Stimulated activated CD4-positive, alpha-beta T cell treated with anti-CD3 and anti-CD28 coated beads, Interleukin-4, amount 100 ng/mL, for 48 hours (primary cell): ENCODE results near the gene RAB3C.
A peak's percentile ranks its signal among the peaks of the same experiment; 100 is the strongest.

Experiments used
- DNase-seq, 2 donors: peaks; one replicate each; pipeline ENCODE4 v3.0.0-alpha.2; 2020; ENCODE audit warnings: low read depth in 2 of 2

Gene RAB3C

DNA sequence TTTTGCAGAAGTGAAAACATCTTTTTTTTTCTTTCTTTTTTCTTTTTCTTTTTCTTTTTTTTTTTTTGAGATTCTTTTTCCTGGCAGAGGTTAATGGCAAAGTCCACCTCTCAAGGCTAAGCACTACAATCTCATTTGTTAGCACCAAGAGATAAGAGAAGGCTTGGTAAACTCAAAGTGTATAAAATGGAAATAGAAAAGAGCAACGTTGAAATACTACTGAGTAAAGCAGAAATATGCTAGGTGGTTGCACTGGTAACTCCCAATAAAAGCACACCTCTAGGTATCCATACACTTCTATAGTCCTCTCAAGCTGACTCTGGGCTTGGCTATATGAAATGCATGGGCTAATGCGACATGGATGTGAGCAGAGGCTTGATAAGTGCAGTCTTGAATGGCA is 188.9 kb downstream of the RAB3C start:
- no peak for DNase-seq

DNA sequence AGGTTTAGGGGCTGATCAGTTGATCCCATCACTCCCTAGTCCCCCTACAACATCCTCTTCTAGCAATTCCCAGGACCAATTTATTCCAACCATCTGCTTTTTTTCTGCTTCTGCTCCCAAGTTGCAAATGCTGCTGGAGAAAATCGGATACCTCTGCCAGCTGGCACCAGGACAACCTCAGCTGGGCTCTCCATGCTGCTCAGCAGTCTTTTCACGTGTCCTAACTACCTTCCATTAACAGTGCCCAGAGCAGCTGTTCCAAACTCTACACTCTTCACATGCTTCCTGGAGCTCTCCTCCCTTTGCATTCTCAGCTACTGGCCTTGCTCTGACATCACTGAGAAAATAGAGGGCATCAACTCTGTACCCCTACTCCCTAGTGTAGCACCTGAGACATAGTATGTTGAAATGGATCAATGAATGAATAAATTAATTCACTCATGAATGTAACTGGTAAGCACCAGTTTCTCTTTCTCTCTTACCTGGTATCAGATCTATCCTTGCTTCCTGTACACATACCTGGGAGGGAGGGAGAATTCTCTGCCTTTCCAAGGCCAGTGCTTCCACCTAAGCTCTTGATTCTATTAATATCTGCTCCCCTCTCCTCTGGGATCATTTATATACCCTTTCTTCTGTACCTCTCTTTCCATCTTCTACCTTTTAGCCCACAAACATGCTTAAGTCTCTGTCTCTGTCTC is 191.0 kb downstream of the RAB3C start:
- DNase-seq: no peak

- DNase-seq: no peak
These were observed 192.1 kb downstream of the RAB3C start for GRCh38 chr5:58774937-58775336.

DNA sequence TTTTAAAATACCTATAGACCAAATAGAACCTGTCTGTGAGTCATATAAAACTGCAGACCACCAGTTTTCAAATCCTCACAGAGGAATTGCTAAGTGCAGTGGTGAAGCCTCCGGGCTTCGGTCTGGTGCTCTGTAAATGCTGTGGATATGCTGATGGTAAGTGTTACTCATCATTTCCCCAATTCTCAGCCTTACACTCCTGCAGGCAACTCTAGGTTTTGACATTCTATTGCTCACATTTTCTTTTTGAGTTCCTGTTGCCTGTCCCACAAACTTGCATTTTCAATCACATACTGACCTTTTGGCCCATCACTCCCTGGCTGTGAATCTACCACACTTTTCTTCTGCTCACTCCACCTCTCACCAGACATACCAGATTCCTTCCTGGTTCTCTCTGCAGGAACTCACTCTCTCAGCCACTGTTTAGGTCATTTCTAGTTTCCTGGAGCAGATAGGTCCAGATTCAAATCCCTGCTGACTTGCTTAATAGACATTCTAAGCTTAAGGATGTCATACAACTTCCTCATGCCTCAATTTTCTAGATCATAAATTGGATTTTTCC is 192.9 kb downstream of the RAB3C start:
- DNase-seq: no peak

DNA sequence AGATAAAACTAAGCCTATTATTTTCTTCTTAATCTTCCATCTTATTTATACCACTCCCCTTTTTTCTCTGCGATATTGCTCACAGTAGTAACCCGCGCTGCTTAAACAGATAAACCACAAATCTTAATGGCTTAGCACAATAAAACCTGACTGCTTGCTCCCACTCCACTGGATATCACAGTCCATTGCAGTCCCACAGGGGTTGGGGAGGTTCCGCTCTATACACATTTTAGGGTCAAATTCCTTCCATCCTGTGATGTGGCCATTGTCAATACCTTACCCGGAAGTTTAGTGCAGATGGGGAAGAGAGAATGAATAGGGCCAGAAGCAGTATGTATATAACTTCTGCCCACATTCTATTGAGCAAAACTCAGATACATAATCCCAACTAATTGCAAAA is 193.7 kb downstream of the RAB3C start:
- no peak for DNase-seq

GRCh38 chr5:58778888-58779287 is 196.0 kb downstream of the RAB3C start:
- no peak for DNase-seq

DNA sequence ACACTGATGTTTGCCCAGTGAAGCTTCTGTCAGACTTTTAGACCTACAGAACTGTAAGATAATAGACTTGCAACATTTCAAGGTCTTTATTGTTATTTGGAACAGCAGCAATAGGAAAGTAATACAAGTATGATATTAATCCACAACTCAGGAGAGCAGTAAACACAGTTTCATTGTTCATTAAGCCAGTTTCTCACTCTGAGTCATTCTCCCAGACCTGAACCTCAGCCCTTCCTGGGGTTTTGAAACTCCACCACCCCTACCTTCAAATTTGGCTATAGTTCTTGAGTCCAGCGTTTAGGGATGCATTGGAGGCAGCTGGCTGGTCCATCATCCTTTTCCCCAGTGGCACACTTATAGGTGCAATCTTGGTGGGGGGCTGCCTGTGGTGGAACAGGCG is 203.2 kb downstream of the RAB3C start:
- no peak for DNase-seq

DNA sequence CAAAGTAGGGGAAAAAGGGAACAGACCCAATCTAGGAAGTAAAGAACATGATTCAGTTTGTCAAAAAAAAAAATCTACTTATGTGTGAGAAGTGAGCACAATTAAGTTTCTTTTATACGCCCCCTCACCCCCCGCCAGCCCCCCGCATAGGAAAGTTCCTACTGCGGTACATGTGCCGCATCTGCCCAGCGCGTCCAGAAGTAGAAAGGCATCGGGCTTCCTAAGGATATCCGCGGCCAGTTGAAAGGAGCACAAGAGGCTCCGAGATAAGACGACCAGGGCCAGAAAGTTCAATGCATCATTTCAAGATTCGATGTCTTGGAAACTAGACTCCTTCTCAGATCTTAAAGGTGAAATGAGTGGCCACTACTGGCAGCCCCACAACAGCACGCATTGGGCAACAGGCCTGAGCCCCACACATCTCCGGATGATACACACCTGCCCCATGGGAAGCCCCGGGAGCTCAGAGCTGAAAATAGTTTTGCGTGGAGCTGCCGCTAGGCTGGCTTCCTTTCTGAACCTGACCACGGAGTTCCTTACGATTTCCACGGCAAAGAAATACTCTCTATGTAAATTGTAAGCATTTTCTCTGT is 203.9 kb downstream of the RAB3C start:
- DNase-seq: no peak

DNA sequence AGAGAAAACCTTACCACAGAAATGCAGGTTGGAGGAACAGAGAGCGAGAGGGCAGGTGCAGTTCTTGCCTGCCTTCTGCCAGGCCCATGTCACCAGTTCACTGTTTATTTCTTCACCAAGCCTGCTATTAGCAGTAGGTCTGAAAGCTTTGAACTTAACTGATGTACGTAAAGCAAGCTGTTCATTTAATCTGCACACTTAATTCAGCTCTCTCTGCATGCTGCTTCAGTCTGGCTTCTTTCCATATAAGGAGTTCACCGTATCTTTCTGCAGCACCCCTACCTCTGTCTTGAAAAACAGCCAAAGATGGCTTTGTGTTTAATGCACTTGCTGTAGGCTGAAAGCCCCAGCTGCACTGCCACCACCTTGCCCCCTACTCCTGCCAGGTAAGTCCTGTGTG is 205.1 kb downstream of the RAB3C start:
- DNase-seq: no peak

DNA sequence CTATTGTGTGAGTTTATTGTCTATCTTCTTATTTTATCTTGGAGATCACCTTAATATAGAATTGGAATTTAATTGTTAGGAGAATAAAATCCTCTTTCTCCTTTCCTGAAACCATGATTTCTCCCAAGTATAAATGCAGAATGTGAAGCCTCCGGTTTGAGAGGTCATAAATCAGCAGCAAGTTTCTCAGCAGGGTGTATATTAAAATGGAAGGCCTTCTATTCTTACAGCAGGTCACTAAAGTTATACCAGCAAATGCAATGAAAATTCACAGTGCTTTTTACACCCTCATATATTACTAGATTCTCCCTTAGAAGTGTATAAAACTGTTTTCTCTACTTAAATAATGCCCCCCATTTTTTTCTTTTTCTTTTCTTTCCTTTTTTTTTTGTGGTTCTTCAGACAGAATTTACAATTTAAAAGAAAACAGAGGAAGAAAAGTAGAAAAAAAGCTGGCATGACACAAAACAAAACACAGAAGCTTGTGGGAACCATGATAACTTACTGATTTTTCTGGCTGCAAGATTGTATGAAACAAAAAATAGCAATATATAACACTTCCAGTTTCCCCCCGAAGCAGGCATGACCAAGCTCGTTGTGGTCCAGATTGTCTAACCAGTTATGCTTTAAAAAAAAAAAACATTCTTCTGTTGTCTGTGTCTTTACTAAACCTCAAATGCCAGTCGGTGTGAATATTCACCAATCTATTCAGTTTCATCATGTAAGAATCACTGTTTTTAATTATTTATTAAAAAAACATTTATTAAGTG is 211.2 kb downstream of the RAB3C start:
- DNase-seq: no peak

- peak; percentile 32 to 49 for DNase-seq
These were observed 212.0 kb downstream of the RAB3C start for GRCh38 chr5:58794875-58795274.

GRCh38 chr5:58795327-58795726 is 212.5 kb downstream of the RAB3C start:
- no peak for DNase-seq

GRCh38 chr5:58797021-58797420 is 214.1 kb downstream of the RAB3C start:
- DNase-seq: no peak

DNA sequence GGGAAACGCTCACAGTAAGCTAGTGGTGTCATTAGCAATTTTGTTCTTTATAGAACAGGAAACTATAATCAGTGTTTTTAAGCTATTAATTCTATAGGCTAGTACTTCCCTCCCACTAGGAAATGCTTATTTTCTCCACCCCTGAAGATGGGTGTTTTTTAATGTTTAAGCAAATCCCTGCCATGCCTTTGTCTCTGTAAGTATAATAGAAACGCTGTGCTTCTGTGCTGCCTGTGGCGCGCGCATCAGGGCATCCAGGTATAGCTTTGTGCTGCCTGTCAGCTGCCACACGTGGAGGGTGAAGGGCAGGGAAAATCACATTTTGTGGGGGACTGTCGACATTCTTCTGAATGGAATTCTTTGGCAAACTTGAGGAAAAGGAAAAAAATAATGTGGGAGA is 217.5 kb downstream of the RAB3C start:
- no peak for DNase-seq

GRCh38 chr5:58800861-58801540 is 218.1 kb downstream of the RAB3C start:
- DNase-seq: no peak

- no peak for DNase-seq
These were observed 220.2 kb downstream of the RAB3C start for GRCh38 chr5:58803056-58803455.

DNA sequence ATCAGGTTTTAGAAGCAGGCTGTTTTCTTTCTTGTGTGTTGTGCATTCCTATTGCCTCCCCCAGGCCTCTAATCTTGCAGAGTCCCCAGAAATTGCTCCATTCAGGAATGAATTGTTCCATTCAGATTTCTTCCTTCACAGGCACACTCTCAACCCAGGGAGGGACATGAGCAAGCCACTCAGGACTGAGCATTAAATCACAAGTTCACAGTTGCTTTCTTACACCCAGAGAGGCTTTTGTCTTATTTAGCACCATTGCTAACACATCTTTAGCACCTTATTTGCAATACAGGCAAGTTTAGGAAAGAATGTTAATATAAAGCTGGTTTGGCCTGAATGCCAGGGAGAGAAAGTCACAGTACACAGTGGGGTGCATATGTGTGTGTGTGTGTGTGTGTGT is 221.4 kb downstream of the RAB3C start:
- no peak for DNase-seq

DNA sequence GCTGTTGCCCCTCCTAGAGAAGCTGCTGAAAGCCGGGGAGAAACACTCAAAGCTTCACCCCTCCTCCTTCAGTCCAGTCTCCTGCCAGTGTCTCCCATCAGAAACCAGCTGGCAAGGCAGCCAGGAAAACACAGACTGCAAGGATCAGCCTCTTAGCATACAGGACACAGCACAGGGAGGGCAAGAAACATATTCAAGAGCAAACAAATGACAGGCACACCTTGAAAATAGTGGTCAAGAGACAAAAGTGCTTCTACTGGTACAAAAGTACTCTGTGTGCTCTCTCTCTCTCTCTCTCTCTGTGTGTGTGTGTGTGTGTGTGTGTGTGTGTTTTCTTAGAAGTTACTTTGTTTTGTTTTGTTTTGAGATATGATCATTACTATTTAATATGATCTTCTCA is 227.2 kb downstream of the RAB3C start:
- no peak for DNase-seq

DNA sequence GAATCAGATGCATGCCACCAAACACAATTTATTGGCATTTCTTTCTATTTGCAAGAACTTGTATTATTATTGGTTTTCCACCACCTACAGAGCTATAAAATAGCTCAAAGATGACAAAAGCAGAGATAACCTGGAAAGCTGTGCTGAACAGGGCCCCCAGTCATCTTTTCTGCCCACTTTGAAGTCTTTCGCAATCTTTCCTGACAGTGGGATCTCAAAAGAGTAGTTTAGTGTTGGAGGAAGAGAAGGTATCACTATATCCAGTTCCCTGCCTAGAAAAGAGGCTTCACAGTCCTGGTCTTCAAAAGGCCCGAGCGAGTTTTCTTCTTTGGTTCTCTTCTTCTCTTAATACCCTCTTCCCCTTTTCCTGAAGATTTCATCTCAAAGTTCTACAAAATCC is 231.0 kb downstream of the RAB3C start:
- DNase-seq: no peak

GRCh38 chr5:58816181-58816731 is 233.4 kb downstream of the RAB3C start:
- DNase-seq: no peak

DNA sequence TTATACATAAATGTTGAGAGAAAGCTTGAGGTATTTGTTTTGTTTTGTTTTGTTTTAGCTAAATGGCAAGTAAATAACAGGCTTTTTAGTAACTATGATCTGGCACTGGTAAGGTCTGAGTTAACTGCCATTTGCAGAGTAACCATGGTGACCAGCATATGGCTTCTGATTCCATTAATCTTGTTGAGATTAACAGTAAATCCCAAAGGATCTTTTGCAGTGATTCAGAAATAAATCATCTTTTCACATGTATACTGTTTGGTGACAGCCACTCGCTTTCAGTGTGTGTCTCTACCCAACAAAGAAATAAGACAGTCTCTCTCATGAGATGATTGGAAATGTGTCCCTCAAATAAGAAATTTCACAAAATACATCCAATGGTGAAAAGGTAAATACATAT is 235.6 kb downstream of the RAB3C start:
- DNase-seq: no peak

DNA sequence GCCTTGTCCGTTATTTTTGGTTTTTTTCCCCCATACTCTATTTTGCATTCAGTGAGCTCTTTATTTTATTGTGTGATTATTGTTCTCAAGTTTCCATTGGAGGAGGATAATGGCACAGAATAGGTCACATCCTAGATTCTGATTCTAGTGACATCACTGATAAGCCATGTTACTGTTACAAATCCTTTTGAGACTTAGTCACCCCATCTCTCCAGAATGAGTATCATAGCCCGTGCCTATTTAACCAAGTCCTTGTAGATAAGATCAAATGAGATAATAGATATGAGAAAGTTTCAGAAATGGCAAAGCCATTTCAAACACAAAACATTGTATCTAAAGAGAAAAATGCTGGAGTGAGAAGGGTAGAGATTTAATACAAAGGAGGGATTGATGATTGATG is 242.6 kb downstream of the RAB3C start:
- no peak for DNase-seq
